ENCODE results near the gene NOL4L.

- TF ChIP-seq SPI1 (IDR thresholded peaks at IDR 0.05; ENCODE audit: low read depth, low read length): no peak
- TF ChIP-seq POLR2A (IDR thresholded peaks at IDR 0.05; ENCODE audit: low read depth, low read length): no peak
- no peak for TF ChIP-seq POLR2AphosphoS5 (IDR thresholded peaks at IDR 0.05; ENCODE audit: low read depth, low read length)
Observed at GRCh38 chr20:32589769-32590168, 4.6 kb upstream of the NOL4L start.
